ENCODE results near the gene DPYSL4.
"Not testable (repeated sequence)": the region's sequence is repeated elsewhere in the genome, so short reads cannot be mapped to it uniquely, and the experiment has no call there.

DPYSL4 gene

GRCh38 chr10:132150777-132151176 is 36.0 kb upstream of the DPYSL4 start:
- DNase-seq, result no peak

GRCh38 chr10:132151286-132151950 is 35.3 kb upstream of the DPYSL4 start:
- no peak for DNase-seq

GRCh38 chr10:132151951-132152505 is 34.7 kb upstream of the DPYSL4 start:
- DNase-seq, result no peak

- no peak for DNase-seq
Measured at GRCh38 chr10:132152896-132153580, 33.7 kb upstream of the DPYSL4 start.

GRCh38 chr10:132153616-132154217 is 33.0 kb upstream of the DPYSL4 start:
- no peak for DNase-seq

- DNase-seq, result no peak
Measured at GRCh38 chr10:132154440-132154839, 32.3 kb upstream of the DPYSL4 start.

GRCh38 chr10:132154931-132155330 is 31.8 kb upstream of the DPYSL4 start:
- DNase-seq, result no peak

GRCh38 chr10:132155723-132156381 is 30.9 kb upstream of the DPYSL4 start:
- no peak for DNase-seq

- DNase-seq, result no peak
Measured at GRCh38 chr10:132156382-132156781, 30.4 kb upstream of the DPYSL4 start.

GRCh38 chr10:132157101-132157500 is 29.6 kb upstream of the DPYSL4 start:
- DNase-seq, result no peak

- DNase-seq, result peak; percentile 15
Measured at GRCh38 chr10:132158122-132158741, 28.5 kb upstream of the DPYSL4 start.

GRCh38 chr10:132158823-132159222 is 27.9 kb upstream of the DPYSL4 start:
- no peak for DNase-seq

- DNase-seq, result peak; percentile 25
Measured at GRCh38 chr10:132159302-132160230, 27.2 kb upstream of the DPYSL4 start.

- not testable (repeated sequence) for DNase-seq
Measured at GRCh38 chr10:132160231-132160630, 26.5 kb upstream of the DPYSL4 start.

- DNase-seq, result not testable (repeated sequence)
Measured at GRCh38 chr10:132160834-132161622, 25.7 kb upstream of the DPYSL4 start.

- no peak for DNase-seq
Measured at GRCh38 chr10:132162021-132162531, 24.7 kb upstream of the DPYSL4 start.

GRCh38 chr10:132162590-132163277 is 24.0 kb upstream of the DPYSL4 start:
- no peak for DNase-seq

GRCh38 chr10:132163278-132163765 is 23.4 kb upstream of the DPYSL4 start:
- peak; percentile 83 for DNase-seq

GRCh38 chr10:132163826-132164515 is 22.8 kb upstream of the DPYSL4 start:
- DNase-seq, result no peak

All from hematopoietic multipotent progenitor cell treated with erythropoietin and hydrocortisone succinate and interleukin-3 and kit ligand, for 4 days (in vitro differentiated cells).